ENCODE results near the gene TMEM45A.

The TMEM45A gene

GRCh38 chr3:100545371-100545770 is 53.0 kb downstream of the TMEM45A start:
- no peaks in the 10 kb centered on the region for H3K9me3 ChIP-seq (ENCODE audit: insufficient read depth, low read length)
- H4K20me1 ChIP-seq (ENCODE audit: insufficient read depth, low read length): no peaks in the 10 kb centered on the region
- H3K4me3 ChIP-seq (ENCODE audit: low read length): no peak overlapping the region
- H3K27me3 ChIP-seq (ENCODE audit: low read depth, low read length): no peaks in the 10 kb centered on the region
- no peak overlapping the region for H3K4me2 ChIP-seq (ENCODE audit: low read length)
- no peak overlapping the region for H3K27ac ChIP-seq (ENCODE audit: low read length)
- H3K36me3 ChIP-seq (replicated peaks; ENCODE audit: low read depth, low read length): no peaks in the 10 kb centered on the region
- no peak for TF ChIP-seq CTCF (IDR thresholded peaks at IDR 0.05; ENCODE audit: low read depth, low read length)
- TF ChIP-seq EZH2phosphoT487 (IDR thresholded peaks at IDR 0.05; ENCODE audit: low read depth): no peak
- H3K79me2 ChIP-seq (ENCODE audit: low read length): no peaks in the 10 kb centered on the region
- no peak overlapping the region for H2AFZ ChIP-seq (ENCODE audit: low read depth, low read length)
- peaks cover 9% of the 10 kb centered on the region for H3K4me1 ChIP-seq (ENCODE audit: low read length)
- H3K9ac ChIP-seq (ENCODE audit: low read length): no peak overlapping the region

GRCh38 chr3:100546020-100546744 is 53.8 kb downstream of the TMEM45A start:
- no peak overlapping the region for H3K4me3 ChIP-seq (ENCODE audit: low read length)
- no peak overlapping the region for H3K4me2 ChIP-seq (ENCODE audit: low read length)
- no peak overlapping the region for H2AFZ ChIP-seq (ENCODE audit: low read depth, low read length)
- no peak for TF ChIP-seq EZH2phosphoT487 (IDR thresholded peaks at IDR 0.05; ENCODE audit: low read depth)
- no peaks in the 10 kb centered on the region for H3K79me2 ChIP-seq (ENCODE audit: low read length)
- no peaks in the 10 kb centered on the region for H3K36me3 ChIP-seq (replicated peaks; ENCODE audit: low read depth, low read length)
- no peak overlapping the region for H3K9ac ChIP-seq (ENCODE audit: low read length)
- H3K4me1 ChIP-seq (ENCODE audit: low read length): peaks cover 9% of the 10 kb centered on the region
- no peaks in the 10 kb centered on the region for H4K20me1 ChIP-seq (ENCODE audit: insufficient read depth, low read length)
- no peaks in the 10 kb centered on the region for H3K27me3 ChIP-seq (ENCODE audit: low read depth, low read length)
- no peak overlapping the region for H3K27ac ChIP-seq (ENCODE audit: low read length)
- H3K9me3 ChIP-seq (ENCODE audit: insufficient read depth, low read length): no peaks in the 10 kb centered on the region

GRCh38 chr3:100548053-100548452 is 55.6 kb downstream of the TMEM45A start:
- TF ChIP-seq CTCF (IDR thresholded peaks at IDR 0.05; ENCODE audit: low read depth, low read length): no peak

DNA sequence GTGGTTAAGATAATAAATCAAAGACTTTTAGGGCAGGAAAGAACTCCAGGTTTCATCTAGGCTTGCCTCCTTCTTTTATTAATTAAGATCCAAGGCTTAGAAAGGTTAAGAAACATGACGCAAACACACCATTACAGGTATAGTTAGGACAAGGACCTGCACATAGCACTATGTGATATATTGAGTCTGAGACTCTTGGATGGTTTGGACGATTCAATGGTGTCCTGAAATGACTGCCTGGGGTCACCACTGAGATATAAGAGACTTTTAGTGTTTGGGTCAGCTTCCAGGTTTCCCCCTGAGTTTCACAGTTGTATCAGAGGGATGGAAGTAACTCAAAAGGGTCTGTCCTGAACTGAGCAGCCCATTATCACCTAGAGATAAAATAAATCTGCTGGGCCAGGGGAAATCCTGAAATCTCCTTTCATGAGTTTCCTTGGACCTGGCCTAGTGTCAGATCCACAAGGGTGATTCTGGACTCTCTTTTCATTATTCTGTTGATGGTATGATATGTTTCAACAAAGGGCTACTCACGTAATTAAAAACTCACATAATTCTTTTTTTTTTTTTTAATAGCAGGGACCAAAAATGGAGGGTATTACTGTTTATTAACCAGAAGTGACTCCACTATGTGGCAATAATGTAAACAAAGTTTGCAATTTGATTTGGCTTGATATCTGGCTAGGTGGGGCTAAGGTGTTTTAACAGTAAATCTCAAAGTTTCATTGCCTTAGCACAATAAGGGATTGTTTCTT is 61.4 kb downstream of the TMEM45A start:
- Histone ChIP-seq H3K27me3 (ENCODE audit: low read depth, low read length) (no peaks in the 10 kb centered on the region), H3K9me3 (ENCODE audit: insufficient read depth, low read length) (no peaks in the 10 kb centered on the region), H3K4me2 (ENCODE audit: low read length) (no peak overlapping the region), H3K4me1 (ENCODE audit: low read length) (no peaks in the 10 kb centered on the region), H3K9ac (ENCODE audit: low read length) (no peak overlapping the region), H3K36me3 (replicated peaks; ENCODE audit: low read depth, low read length) (no peaks in the 10 kb centered on the region), H2AFZ (ENCODE audit: low read depth, low read length) (no peak overlapping the region), H3K4me3 (ENCODE audit: low read length) (no peak overlapping the region), H3K79me2 (ENCODE audit: low read length) (no peaks in the 10 kb centered on the region), H4K20me1 (ENCODE audit: insufficient read depth, low read length) (no peaks in the 10 kb centered on the region), H3K27ac (ENCODE audit: low read length) (no peak overlapping the region)
- TF ChIP-seq CTCF (IDR thresholded peaks at IDR 0.05; ENCODE audit: low read depth, low read length): no peak
- TF ChIP-seq EZH2phosphoT487 (IDR thresholded peaks at IDR 0.05; ENCODE audit: low read depth): no peak

More at GRCh38 chr3:100548053-100548452, 55.6 kb downstream of the TMEM45A start:
- no peaks in the 10 kb centered on the region for H3K79me2 ChIP-seq (ENCODE audit: low read length)
- no peak overlapping the region for H3K4me3 ChIP-seq (ENCODE audit: low read length)
- H3K27ac ChIP-seq (ENCODE audit: low read length): no peak overlapping the region
- no peaks in the 10 kb centered on the region for H4K20me1 ChIP-seq (ENCODE audit: insufficient read depth, low read length)
- H2AFZ ChIP-seq (ENCODE audit: low read depth, low read length): no peak overlapping the region; the same call in 1 of the 2 replicates
- H3K4me1 ChIP-seq (ENCODE audit: low read length): peaks cover 9% of the 10 kb centered on the region
- H3K9me3 ChIP-seq (ENCODE audit: insufficient read depth, low read length): no peaks in the 10 kb centered on the region
- H3K36me3 ChIP-seq (replicated peaks; ENCODE audit: low read depth, low read length): no peaks in the 10 kb centered on the region
- H3K27me3 ChIP-seq (ENCODE audit: low read depth, low read length): no peaks in the 10 kb centered on the region
- no peak overlapping the region for H3K9ac ChIP-seq (ENCODE audit: low read length)
- peak overlapping the region; percentile 16 for H3K4me2 ChIP-seq (ENCODE audit: low read length)

All from OCI-LY3 (cell line).